GM18519 (cell line): ENCODE measurements around the gene KIAA0513.
"Not testable (repeated sequence)": the region's sequence is repeated elsewhere in the genome, so short reads cannot be mapped to it uniquely, and the experiment has no call there.

Experiments
- ATAC-seq: cut with Tn5 transposase; IDR thresholded peaks from one replicate; pipeline ENCODE4 v1.9.1; 2021; ENCODE audit warnings: mild to moderate bottlenecking, moderate library complexity; ENCODE audit not compliant: unreplicated experiment, low FRiP score

KIAA0513 gene

GRCh38 chr16:85028685-85029407, 1.3 kb downstream of the KIAA0513 start:
- no peak for ATAC-seq

GRCh38 chr16:85029408-85029784, 1.8 kb downstream of the KIAA0513 start:
- ATAC-seq: no peak

GRCh38 chr16:85029981-85030401, 2.4 kb downstream of the KIAA0513 start:
- ATAC-seq: no peak

DNA sequence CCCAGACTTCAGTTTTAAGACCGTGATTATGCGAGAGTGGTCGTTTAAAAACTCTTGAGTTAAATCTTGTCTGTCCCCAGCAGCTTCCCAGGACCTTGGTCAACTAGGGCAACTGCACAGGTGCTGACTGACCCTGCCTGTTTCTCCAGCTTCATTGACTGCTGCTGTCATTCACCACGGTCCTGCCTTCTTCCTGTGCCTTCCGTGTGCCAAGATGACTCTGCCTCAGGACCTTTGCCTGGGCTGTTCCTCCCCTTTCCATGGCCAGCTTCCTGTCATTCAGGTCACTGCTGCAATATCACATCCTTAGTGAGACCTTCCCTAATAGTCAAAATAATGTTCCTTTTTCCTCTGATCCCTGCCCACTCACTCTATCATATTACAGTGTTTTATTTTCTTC, 3.9 kb downstream of the KIAA0513 start:
- no peak for ATAC-seq

- not testable (repeated sequence) for ATAC-seq
Measured at GRCh38 chr16:85032187-85032586, 4.6 kb downstream of the KIAA0513 start.

DNA sequence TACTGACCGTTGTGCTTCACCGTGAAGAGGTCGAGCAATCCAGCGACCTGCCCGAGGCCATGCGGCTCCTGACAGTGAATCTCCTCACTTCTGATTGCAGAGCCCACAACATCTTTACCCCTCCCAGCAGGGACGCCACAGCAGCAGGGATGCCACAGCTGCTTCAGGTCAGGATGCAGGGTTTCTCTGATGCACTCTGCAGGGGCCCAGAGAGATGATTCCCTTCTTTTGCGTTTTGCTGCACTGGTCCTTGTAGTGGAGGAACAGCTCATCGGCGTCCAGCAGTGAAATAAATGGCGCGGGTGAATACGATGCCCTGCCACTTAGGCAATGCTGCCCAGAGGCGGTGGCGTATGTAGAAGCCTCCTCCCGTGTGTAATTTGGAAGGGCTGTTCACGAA, 5.6 kb downstream of the KIAA0513 start:
- no peak for ATAC-seq

- ATAC-seq: no peak
Measured at GRCh38 chr16:85034591-85035433, 7.2 kb downstream of the KIAA0513 start.

GRCh38 chr16:85036236-85037049, 8.8 kb downstream of the KIAA0513 start:
- ATAC-seq: no peak

- ATAC-seq: no peak
Measured at GRCh38 chr16:85037050-85037410, 9.4 kb downstream of the KIAA0513 start.

GRCh38 chr16:85037721-85038120, 10.1 kb downstream of the KIAA0513 start:
- no peak for ATAC-seq

DNA sequence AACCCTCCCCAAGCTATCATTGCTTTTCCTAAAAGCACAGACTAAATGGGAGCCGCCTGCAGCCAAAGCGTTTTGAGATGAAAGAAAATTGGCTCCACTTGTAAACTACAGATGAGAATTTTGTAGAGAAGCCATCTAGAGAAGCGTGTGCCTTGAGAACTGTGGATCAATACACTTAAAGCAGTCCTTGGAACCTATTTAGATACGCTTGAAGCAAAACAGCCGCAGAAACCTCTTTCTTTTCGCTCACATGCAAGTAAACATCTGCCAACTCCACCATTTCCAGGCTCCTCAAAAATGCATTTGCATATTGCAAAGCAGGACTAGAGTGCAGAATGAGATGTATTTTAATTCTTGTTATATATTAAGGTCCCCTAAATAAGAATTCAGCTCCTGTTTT, 13.1 kb downstream of the KIAA0513 start:
- ATAC-seq: no peak

DNA sequence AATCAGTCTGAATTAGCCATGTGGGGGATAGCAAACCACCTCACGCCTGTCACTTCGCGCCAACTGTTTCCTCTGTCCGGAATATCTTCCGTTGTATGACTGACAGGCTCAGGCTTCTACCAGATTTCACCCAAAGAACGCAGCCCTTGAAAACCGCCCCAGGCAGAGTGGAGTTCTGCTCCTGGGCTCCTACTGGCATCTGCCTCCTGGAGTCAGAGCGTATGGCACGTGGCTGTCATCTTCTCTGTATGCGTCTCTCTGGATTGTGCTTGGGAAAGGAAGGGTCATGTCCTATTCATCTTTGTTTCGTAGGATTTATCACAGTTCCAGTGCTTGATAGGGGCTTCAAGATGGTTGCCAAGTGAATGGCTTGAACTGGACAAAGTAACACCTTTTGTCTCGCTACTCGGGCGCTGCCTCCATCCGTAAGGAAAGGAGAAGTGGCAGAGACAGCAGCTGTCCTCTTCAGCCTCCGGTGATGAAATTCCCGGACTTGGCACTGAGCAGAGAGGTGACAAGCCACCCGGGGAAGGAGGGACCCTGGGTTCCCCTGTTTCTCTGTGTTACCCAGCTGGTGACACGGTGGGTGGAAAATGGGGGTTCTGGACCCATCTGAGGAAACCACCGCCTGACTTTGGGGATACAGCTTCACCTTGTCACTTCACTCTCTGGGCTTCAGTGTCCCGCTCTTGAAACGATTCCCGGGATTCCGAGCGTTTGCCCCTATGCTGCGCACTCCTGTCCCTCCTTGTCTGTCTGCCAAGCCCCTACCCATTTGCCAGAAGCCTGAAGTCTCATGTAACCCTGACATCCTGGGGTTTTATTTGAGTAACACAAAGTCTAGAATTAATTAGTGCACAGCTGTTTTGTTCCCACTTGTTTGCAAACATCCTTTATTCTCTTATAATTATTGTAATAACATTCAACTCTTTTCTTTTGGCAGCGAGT, 13.9 kb downstream of the KIAA0513 start:
- ATAC-seq: no peak

GRCh38 chr16:85042167-85042526, 14.6 kb downstream of the KIAA0513 start:
- no peak for ATAC-seq

GRCh38 chr16:85042606-85043005, 15.0 kb downstream of the KIAA0513 start:
- no peak for ATAC-seq

DNA sequence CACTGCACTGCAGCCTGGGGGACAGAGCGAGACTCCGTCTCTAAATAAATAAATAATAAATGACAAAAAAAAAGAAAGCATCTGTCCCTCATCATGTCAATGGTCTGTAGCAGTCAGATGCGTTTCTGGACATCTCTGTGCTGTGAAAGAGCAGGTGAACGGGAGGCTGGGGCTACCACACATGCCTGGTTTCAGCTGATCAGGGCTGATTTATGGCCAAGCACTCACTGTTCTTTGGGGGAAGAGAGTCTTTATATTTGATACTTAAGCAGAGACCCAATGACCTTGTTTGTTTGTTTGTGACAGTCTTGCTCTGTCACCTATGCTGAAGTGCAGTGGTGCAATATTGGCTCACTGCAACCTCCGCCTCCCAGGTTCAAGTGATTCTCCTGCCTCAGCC, 17.5 kb downstream of the KIAA0513 start:
- no peak for ATAC-seq

- ATAC-seq: no peak
Measured at GRCh38 chr16:85045641-85046471, 18.3 kb downstream of the KIAA0513 start.

DNA sequence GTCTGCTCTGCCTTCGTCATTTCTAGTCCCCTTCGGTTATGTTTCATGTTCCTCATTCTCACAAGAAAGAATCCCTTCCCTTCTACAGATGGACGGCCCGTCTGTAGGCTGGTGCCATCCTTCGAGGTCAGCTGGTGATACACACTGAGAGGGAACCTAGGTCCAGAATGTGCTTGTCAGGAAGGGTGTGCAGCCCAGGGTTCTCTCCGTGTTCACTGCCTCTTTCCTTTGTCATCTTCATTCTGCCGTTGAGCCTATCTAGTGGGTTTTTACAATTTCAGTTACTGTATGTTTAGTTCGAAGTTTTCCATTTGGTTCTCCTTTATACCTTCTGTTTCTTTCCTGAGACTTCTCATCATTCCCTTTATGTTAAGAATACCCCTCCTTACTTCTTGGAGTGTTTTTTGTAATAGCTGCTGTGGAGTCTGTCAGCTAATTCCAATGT, 18.9 kb downstream of the KIAA0513 start:
- no peak for ATAC-seq

GRCh38 chr16:85046931-85047866, 19.6 kb downstream of the KIAA0513 start:
- ATAC-seq: no peak
